GM12878 (cell line): ENCODE measurements around the gene TRERF1. TPM values are rescaled to one million over a fixed set of nuclear protein-coding genes. Genes with fewer than 3 reads are reported as not detected.

Experiments used
- ATAC-seq: fragments of 200-7000 bp; cut with Tn5 transposase; 3 replicates; pipeline ENCODE4 v1.9.1; 2020; ENCODE audit warnings: mild to moderate bottlenecking, moderate library complexity
- BruUV-seq: library from RNA; stranded (reverse); fragments of 400-500 nt; replicated peaks from 2 replicates; lab custom pipeline; 2021; lab: Mats Ljungman, UMichigan
- CTCF ChIA-PET: fragments of 300-600 bp; sonication (Branson Sonifier 250); formaldehyde crosslinking; extraction: SDS; loops from one replicate; lab custom pipeline; 2021; ENCODE audit warnings: inconsistent platforms; lab: Yijun Ruan, JAX
- POLR2A ChIA-PET: fragments of 350-600 bp; formaldehyde crosslinking; extraction: SDS; loops from one replicate; lab custom pipeline; 2021; ENCODE audit warnings: inconsistent platforms; lab: Charles Lee
- RAD21 ChIA-PET: fragments of 300-600 bp; sonication (Branson Sonifier 250); formaldehyde crosslinking; loops from one replicate; lab custom pipeline; 2023; ENCODE audit warnings: antibody characterized with exemption; ENCODE audit not compliant: unreplicated experiment; lab: Charles Lee
- SMC1A ChIA-PET: fragments of 300-600 bp; sonication (Branson Sonifier 250); formaldehyde crosslinking; loops from one replicate; lab custom pipeline; 2023; ENCODE audit not compliant: unreplicated experiment, uncharacterized antibody; lab: Charles Lee
- DNase-seq: peaks from one replicate; pipeline ENCODE4 v3.0.0-alpha.2; 2011; ENCODE audit warnings: low read depth, low spot score
- FAIRE-seq: peaks from 3 replicates; lab custom pipeline; 2011; peaks lifted over from hg19 to GRCh38; lab: Jason Lieb, UNC
- H2AFZ ChIP-seq: 2 replicates; pipeline ENCODE4 v1.6.0; 2011; ENCODE audit warnings: low read depth, low read length, control low read depth; ENCODE audit not compliant: control insufficient read depth
- H3K27ac ChIP-seq: 2 replicates; pipeline ENCODE4 v1.5.1; 2011; ENCODE audit warnings: control low read depth; ENCODE audit not compliant: control insufficient read depth, insufficient read depth
- H3K27me3 ChIP-seq, 2 experiments: replicated peaks in 1 of 2; 2 replicates each; pipeline versions ENCODE4 v1.6.0 to v1.6.1; 2011; ENCODE audit warnings: low read length in 1 of 2; ENCODE audit not compliant: control insufficient read depth in 2 of 2, insufficient read depth in 2 of 2
- H3K36me3 ChIP-seq, 2 experiments: 2 replicates each; pipeline ENCODE4 v1.5.1; 2011; ENCODE audit warnings: low read length in 1 of 2; ENCODE audit not compliant: control insufficient read depth in 2 of 2, insufficient read depth in 2 of 2
- H3K4me1 ChIP-seq: 2 replicates; pipeline ENCODE4 v1.6.1; 2011; ENCODE audit warnings: mild to moderate bottlenecking, low read length, moderate library complexity, mixed read lengths; ENCODE audit not compliant: control insufficient read depth, insufficient read depth
- H3K4me2 ChIP-seq: 2 replicates; pipeline ENCODE4 v1.6.0; 2011; ENCODE audit warnings: control low read depth; ENCODE audit not compliant: control insufficient read depth, insufficient read depth
- H3K4me3 ChIP-seq: fragments of 200-600 bp; sonication (generic); 2 replicates; pipeline ENCODE4 v1.5.1; 2016
- H3K79me2 ChIP-seq: 2 replicates; pipeline ENCODE4 v1.6.0; 2011; ENCODE audit warnings: low read length; ENCODE audit not compliant: control insufficient read depth, insufficient read depth
- H3K9ac ChIP-seq: 2 replicates; pipeline ENCODE4 v1.8.0; 2011; ENCODE audit warnings: low read length, control low read depth, mixed read lengths; ENCODE audit not compliant: control insufficient read depth, insufficient read depth
- H3K9me3 ChIP-seq: replicated peaks from 3 replicates; pipeline ENCODE4 v1.5.1; 2011; ENCODE audit warnings: mild to moderate bottlenecking, low read length; ENCODE audit not compliant: control insufficient read depth, insufficient read depth
- H4K20me1 ChIP-seq: 2 replicates; pipeline ENCODE4 v1.6.0; 2011; ENCODE audit not compliant: control insufficient read depth, insufficient read depth
- ASH2L ChIP-seq: fragments of 300-600, 200-600 bp; sonication (generic); IDR thresholded peaks from 2 replicates; pipeline ENCODE4 v1.6.1; 2017; ENCODE audit warnings: low read depth, mild to moderate bottlenecking, borderline replicate concordance
- CBX3 ChIP-seq: fragments of 200-600 bp; sonication (generic); IDR thresholded peaks from 2 replicates; pipeline ENCODE4 v1.6.1; 2016; ENCODE audit warnings: low read depth, borderline replicate concordance
- CREM ChIP-seq: IDR thresholded peaks from 2 replicates; pipeline ENCODE4 v1.6.1; 2014; ENCODE audit warnings: antibody characterized with exemption, low read depth
- DPF2 ChIP-seq: fragments of 450-650 bp; IDR thresholded peaks from 2 replicates; pipeline ENCODE4 v1.6.1; 2017; ENCODE audit warnings: mild to moderate bottlenecking
- HDAC2 ChIP-seq: fragments of 200-600 bp; sonication (generic); IDR thresholded peaks from 2 replicates; pipeline ENCODE4 v1.6.1; 2017
- IRF4 ChIP-seq: IDR thresholded peaks from 2 replicates; pipeline ENCODE4 v1.6.1; 2011; ENCODE audit warnings: low read depth, low read length
- POLR2A ChIP-seq: IDR thresholded peaks from 2 replicates; pipeline ENCODE4 v1.6.1; 2011; ENCODE audit warnings: low read depth, mild to moderate bottlenecking, low read length
- POLR2AphosphoS5 ChIP-seq: IDR thresholded peaks from 2 replicates; pipeline ENCODE4 v1.6.1; 2011; ENCODE audit warnings: mild to moderate bottlenecking, low read length, inconsistent platforms
- PRDM15 ChIP-seq: fragments of 450-650 bp; formaldehyde crosslinking; IDR thresholded peaks from 2 replicates; pipeline ENCODE4 v1.4.0; 2020; ENCODE audit warnings: mild to moderate bottlenecking, moderate library complexity
- RELA ChIP-seq: fragments of 450-650 bp; IDR thresholded peaks from 2 replicates; pipeline ENCODE4 v1.8.0; 2014; ENCODE audit warnings: borderline replicate concordance; ENCODE audit not compliant: partially characterized antibody
- STAT1 ChIP-seq: fragments of 450-650 bp; conservative IDR thresholded peaks from 2 replicates; pipeline ENCODE4 v1.6.1; 2014; ENCODE audit warnings: antibody characterized with exemption, mild to moderate bottlenecking
- TARDBP ChIP-seq: IDR thresholded peaks from 2 replicates; pipeline ENCODE4 v1.6.1; 2016; ENCODE audit warnings: borderline replicate concordance
- TCF12 ChIP-seq: IDR thresholded peaks from 2 replicates; pipeline ENCODE4 v1.6.1; 2011; ENCODE audit warnings: low read depth, mild to moderate bottlenecking, low read length
- YY1 ChIP-seq: IDR thresholded peaks from 2 replicates; pipeline ENCODE4 v1.6.1; 2011; ENCODE audit warnings: low read depth, mild to moderate bottlenecking, low read length
- ZNF217 ChIP-seq: fragments of 450-650 bp; IDR thresholded peaks from 2 replicates; pipeline ENCODE4 v1.6.1; 2017; ENCODE audit warnings: antibody characterized with exemption, mild to moderate bottlenecking
- WGBS: methylation state at CpG from one replicate; pipeline ENCODE4 v1.1.6; 2016; ENCODE audit warnings: low lambda C conversion rate; ENCODE audit not compliant: insufficient replicate concordance, insufficient coverage; ENCODE audit errors: missing lambda C conversion rate; 5-methylcytosine and 5-hydroxymethylcytosine counted together
- in situ Hi-C: fragments of 300-500 bp; cut with MboI; formaldehyde crosslinking; loops from 9 replicates; pipeline ENCODE4 v1.14.3; 2018; ENCODE audit warnings: mixed read lengths
- intact Hi-C: fragments of 100-400 bp; cut with micrococcal nuclease; formaldehyde crosslinking; loops from one replicate; pipeline ENCODE4 v1.14.2; 2022; ENCODE audit not compliant: unreplicated experiment
- polyA plus RNA-seq, 11 experiments: library from polyadenylated mRNA; depleted of rRNA in 4 of 11; unstranded in 6 of 11; stranded (reverse) in 5 of 11; fragments of >200 nt; fragmentation: Nextera tagmentation in 4 of 11; fragmentation: Illumina TruSeq in 1 of 11; extraction: Ambion mirVana in 4 of 11; extraction: Trizol in 1 of 11; gene quantifications; 1 replicate in 1 of 11; 2 replicates in 10 of 11; pipeline versions ENCODE4 v1.2.1 to v1.2.3, GENCODE V29; 2011 to 2016; ENCODE audit warnings: inconsistent platforms in 2 of 11, missing spikeins in 2 of 11, low read depth in 1 of 11
- total RNA-seq, 4 experiments: library from RNA; depleted of rRNA in 3 of 4; stranded (reverse); fragments of >200 nt in 3 of 4; fragmentation: Illumina TruSeq in 1 of 4; extraction: Trizol in 1 of 4; gene quantifications; 2 replicates each; pipeline versions ENCODE4 v1.2.1 to v1.2.3, GENCODE V29; 2013 to 2021
- TF ChIP-seq, protein P1 (sequence below): fragments of 450-650 bp; IDR thresholded peaks from 2 replicates; pipeline ENCODE4 v1.6.1; 2018; ENCODE audit warnings: borderline replicate concordance, mild to moderate bottlenecking; ENCODE audit not compliant: partially characterized antibody
- TF ChIP-seq, protein P2 (sequence below): fragments of 150-350 bp; IDR thresholded peaks from 2 replicates; pipeline ENCODE4 v1.6.1; 2014; ENCODE audit warnings: mild to moderate bottlenecking, low read depth, low read length
- TF ChIP-seq, protein P3 (sequence below): fragments of 450-650 bp; IDR thresholded peaks from 2 replicates; pipeline ENCODE4 v1.6.1; 2017; ENCODE audit warnings: borderline replicate concordance

Gene TRERF1
- total and polyA plus RNA-seq, 10 of the 15 experiments (the other 5 are each of a cell fraction or from before 2014, with no cell fraction given): 2.2 to 19.4 (median 7.2) TPM

- Histone ChIP-seq H3K9ac (no peak overlapping the region), H2AFZ (no peak overlapping the region), H3K36me3 (peaks cover 0 to 3% of the 10 kb centered on the region in 2 experiments; a peak in 1 of 4 replicates), H3K27me3 (no peaks in the 10 kb centered on the region), H3K4me2 (no peak overlapping the region), H3K9me3 (no peaks in the 10 kb centered on the region), H4K20me1 (no peaks in the 10 kb centered on the region), H3K27ac (no peak overlapping the region), H3K4me3 (no peak overlapping the region), H3K4me1 (no peaks in the 10 kb centered on the region), H3K79me2 (no peaks in the 10 kb centered on the region)
- no peak for ATAC-seq
- TF ChIP-seq ZNF217 (no peak), POLR2AphosphoS5 (no peak), STAT1 (no peak), CBX3 (no peak), POLR2A (no peak), HDAC2 (no peak), YY1 (no peak), RELA (no peak), TARDBP (no peak), IRF4 (no peak), TCF12 (no peak), DPF2 (no peak), PRDM15 (no peak), CREM (no peak), ASH2L (no peak)
- TF ChIP-seq, protein P1, sequence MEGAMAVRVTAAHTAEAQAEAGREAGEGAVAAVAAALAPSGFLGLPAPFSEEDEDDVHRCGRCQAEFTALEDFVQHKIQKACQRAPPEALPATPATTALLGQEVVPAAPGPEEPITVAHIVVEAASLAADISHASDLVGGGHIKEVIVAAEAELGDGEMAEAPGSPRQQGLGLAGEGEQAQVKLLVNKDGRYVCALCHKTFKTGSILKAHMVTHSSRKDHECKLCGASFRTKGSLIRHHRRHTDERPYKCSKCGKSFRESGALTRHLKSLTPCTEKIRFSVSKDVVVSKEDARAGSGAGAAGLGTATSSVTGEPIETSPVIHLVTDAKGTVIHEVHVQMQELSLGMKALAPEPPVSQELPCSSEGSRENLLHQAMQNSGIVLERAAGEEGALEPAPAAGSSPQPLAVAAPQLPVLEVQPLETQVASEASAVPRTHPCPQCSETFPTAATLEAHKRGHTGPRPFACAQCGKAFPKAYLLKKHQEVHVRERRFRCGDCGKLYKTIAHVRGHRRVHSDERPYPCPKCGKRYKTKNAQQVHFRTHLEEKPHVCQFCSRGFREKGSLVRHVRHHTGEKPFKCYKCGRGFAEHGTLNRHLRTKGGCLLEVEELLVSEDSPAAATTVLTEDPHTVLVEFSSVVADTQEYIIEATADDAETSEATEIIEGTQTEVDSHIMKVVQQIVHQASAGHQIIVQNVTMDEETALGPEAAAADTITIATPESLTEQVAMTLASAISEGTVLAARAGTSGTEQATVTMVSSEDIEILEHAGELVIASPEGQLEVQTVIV: no peak
- TF ChIP-seq, protein P2, sequence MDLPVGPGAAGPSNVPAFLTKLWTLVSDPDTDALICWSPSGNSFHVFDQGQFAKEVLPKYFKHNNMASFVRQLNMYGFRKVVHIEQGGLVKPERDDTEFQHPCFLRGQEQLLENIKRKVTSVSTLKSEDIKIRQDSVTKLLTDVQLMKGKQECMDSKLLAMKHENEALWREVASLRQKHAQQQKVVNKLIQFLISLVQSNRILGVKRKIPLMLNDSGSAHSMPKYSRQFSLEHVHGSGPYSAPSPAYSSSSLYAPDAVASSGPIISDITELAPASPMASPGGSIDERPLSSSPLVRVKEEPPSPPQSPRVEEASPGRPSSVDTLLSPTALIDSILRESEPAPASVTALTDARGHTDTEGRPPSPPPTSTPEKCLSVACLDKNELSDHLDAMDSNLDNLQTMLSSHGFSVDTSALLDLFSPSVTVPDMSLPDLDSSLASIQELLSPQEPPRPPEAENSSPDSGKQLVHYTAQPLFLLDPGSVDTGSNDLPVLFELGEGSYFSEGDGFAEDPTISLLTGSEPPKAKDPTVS: no peak
- TF ChIP-seq, protein P3, sequence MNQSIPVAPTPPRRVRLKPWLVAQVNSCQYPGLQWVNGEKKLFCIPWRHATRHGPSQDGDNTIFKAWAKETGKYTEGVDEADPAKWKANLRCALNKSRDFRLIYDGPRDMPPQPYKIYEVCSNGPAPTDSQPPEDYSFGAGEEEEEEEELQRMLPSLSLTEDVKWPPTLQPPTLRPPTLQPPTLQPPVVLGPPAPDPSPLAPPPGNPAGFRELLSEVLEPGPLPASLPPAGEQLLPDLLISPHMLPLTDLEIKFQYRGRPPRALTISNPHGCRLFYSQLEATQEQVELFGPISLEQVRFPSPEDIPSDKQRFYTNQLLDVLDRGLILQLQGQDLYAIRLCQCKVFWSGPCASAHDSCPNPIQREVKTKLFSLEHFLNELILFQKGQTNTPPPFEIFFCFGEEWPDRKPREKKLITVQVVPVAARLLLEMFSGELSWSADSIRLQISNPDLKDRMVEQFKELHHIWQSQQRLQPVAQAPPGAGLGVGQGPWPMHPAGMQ: no peak
- in situ Hi-C loops: no loop called here
- no peak for DNase-seq
- WGBS: 94% methylated on average over 1 of the region's 1 CpG
- FAIRE-seq: no peak
- ChIA-PET SMC1A (interaction anchor here (0.9 to 3.2 kb wide), 5 partner anchors 91 to 247 kb away, joined by 4 to 14 read pairs (median 4); no protein-coding TSS in a partner anchor), CTCF (interaction anchor here (2.1 to 3.2 kb wide), 2 partner anchors 9 to 247 kb away, joined by 8 to 15 read pairs; no protein-coding TSS in a partner anchor), RAD21 (interaction anchor here (0.6 to 1.8 kb wide), 2 partner anchors 78 to 247 kb away, joined by 3 to 8 read pairs; no protein-coding TSS in a partner anchor), POLR2A (interaction anchor here (0.7 to 1.3 kb wide), 2 partner anchors 10 to 244 kb away, joined by 3 read pairs; no protein-coding TSS in a partner anchor)
- no TSS peak for BruUV-seq
- intact Hi-C loops: no loop called here
Measured at GRCh38 chr6:42300701-42301100, 151.0 kb downstream of the TRERF1 start.
